ENCODE results near the gene DYNAP. TPM values are rescaled to one million over a fixed set of nuclear protein-coding genes. Genes with fewer than 3 reads are reported as not detected.

DYNAP gene
- total RNA-seq, 1 donor from 2014 or later: not detected

DNA sequence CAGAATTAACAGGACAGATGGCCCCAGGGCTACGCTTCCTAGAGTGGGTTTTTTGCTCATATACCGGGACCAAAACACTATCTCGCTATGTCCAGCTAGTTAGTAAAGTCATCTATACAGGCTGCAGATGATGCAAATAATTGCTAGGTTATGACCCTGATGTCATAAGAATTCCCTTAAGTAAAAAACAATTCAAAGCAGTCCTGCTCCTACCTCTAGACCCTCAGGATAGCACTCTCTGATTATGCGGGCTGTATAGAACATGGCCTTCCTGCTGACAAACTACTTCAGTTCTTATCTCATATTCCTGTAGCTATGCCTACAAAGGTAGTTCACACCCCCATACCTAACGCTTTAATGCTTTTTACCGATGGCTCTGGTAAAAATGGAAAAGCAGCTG is 13.2 kb downstream of the DYNAP start:
- DNase-seq (ENCODE audit: low read depth) (no peak), FAIRE-seq (no peak)
- Histone ChIP-seq H3K36me3 (ENCODE audit: control insufficient read depth, insufficient read depth, low read length) (no peaks in the 10 kb centered on the region), H3K4me3 (ENCODE audit: low read depth, low read length) (no peak overlapping the region), H3K27me3 (ENCODE audit: control insufficient read depth, insufficient read depth, low read length) (peaks cover 5% of the 10 kb centered on the region)
- TF ChIP-seq, protein P1, sequence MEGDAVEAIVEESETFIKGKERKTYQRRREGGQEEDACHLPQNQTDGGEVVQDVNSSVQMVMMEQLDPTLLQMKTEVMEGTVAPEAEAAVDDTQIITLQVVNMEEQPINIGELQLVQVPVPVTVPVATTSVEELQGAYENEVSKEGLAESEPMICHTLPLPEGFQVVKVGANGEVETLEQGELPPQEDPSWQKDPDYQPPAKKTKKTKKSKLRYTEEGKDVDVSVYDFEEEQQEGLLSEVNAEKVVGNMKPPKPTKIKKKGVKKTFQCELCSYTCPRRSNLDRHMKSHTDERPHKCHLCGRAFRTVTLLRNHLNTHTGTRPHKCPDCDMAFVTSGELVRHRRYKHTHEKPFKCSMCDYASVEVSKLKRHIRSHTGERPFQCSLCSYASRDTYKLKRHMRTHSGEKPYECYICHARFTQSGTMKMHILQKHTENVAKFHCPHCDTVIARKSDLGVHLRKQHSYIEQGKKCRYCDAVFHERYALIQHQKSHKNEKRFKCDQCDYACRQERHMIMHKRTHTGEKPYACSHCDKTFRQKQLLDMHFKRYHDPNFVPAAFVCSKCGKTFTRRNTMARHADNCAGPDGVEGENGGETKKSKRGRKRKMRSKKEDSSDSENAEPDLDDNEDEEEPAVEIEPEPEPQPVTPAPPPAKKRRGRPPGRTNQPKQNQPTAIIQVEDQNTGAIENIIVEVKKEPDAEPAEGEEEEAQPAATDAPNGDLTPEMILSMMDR (IDR thresholded peaks at IDR 0.05; ENCODE audit: insufficient read depth, low read length, severe bottlenecking): no peak

DNA sequence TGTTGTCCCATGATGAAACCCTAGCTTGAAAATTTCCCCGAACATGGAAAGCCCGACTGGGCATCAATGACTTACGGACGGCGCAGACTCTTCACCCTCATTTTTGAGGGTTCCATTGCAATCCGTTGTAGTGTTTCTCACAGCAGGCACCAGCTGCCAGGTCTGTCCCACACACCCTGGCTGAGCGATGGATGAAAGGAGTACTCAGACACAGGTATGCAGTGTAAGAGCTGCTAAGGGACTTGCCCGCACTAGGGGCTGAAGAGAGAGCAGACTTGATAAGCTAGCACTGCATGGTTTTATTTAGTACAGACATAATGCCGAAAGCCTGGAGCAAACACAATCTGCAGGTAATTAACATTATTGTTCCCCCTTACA is 15.8 kb downstream of the DYNAP start:
- H3K4me3 ChIP-seq (ENCODE audit: low read depth, low read length): no peak overlapping the region

DNA sequence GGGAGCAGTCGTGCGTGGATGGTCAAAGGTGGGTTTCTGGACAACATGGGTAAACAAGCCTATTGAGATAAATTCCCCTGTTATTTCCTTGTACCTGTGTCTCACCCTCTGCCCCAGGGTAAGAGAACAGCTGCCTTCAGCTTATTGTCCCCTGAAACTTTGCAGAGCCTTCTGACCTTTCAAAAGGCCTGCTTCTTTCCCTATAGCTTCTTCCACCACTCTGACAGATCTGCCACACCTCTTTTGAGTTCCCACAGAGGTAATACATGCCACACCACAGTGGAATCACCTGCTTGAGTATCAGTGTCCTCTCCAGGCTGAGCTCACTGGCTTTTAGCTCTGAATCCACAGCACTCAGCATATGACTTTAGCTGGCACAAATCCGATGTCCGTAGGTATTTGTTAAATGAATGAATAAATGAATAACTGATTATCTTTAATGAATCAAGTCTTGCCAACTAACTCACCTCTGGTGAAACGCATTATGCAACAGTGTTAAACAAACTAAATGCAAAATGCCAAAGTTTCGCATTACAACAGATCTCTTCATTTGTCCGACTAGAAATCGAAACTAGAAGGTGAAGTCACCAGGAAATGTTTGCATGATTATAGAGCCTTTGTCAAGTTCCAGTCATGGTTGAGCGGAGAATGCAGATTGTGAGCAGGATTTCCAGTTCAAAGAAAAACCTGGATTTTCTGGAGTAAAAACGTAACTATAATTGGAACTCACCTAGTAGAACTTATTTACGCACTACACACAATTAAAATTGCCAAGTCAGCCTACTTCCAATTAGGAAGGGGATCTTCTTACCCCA is 16.4 kb downstream of the DYNAP start:
- H3K4me3 ChIP-seq (ENCODE audit: low read depth, low read length): peak overlapping the region; percentile 17
- DNase-seq (ENCODE audit: low read depth) (peak; percentile 99), FAIRE-seq (peak; percentile 84)
- H3K36me3 ChIP-seq (ENCODE audit: control insufficient read depth, insufficient read depth, low read length): no peaks in the 10 kb centered on the region
- H3K27me3 ChIP-seq (ENCODE audit: control insufficient read depth, insufficient read depth, low read length): peaks cover 5% of the 10 kb centered on the region
- TF ChIP-seq, protein P1 (IDR thresholded peaks at IDR 0.05; ENCODE audit: insufficient read depth, low read length, severe bottlenecking): no peak

More for the DNA sequence above, 15.8 kb downstream of the DYNAP start:
- FAIRE-seq (no peak), DNase-seq (ENCODE audit: low read depth) (no peak)
- TF ChIP-seq, protein P1 (IDR thresholded peaks at IDR 0.05; ENCODE audit: insufficient read depth, low read length, severe bottlenecking): no peak
- Histone ChIP-seq H3K27me3 (ENCODE audit: control insufficient read depth, insufficient read depth, low read length) (peaks cover 5% of the 10 kb centered on the region), H3K36me3 (ENCODE audit: control insufficient read depth, insufficient read depth, low read length) (no peaks in the 10 kb centered on the region)

DNA sequence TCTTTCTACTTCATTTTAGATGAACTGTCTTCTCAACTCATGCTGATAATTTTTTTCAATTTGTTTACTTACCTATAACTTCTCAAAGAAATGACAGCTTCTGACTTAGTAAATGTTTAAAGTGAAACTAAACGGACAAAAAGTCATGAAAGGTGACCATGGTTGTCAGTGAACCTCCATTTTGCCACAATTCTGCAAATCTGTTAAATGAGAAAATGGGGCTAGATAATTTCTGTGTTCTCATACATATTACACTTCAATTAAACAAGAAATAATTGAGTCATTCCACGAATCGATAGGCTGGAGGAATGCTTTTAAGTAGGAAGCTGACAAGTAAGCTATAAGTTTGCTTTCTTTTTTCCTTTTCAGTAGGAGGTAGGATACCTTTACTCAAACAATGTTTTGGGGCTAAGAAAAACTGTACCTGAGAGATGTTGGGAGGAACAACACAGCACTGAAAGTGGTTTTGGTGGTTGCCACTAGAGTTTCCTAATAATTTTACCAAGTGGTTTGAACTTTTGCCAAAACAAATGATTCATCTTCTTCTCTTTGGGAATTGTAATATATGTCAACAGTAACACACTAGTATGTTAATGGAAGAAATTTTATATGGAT is 17.1 kb downstream of the DYNAP start:
- Histone ChIP-seq H3K27me3 (ENCODE audit: control insufficient read depth, insufficient read depth, low read length) (peaks cover 3% of the 10 kb centered on the region), H3K36me3 (ENCODE audit: control insufficient read depth, insufficient read depth, low read length) (no peaks in the 10 kb centered on the region), H3K4me3 (ENCODE audit: low read depth, low read length) (peak overlapping the region; percentile 17)
- FAIRE-seq (no peak), DNase-seq (ENCODE audit: low read depth) (peak; percentile 93)
- TF ChIP-seq, protein P1 (IDR thresholded peaks at IDR 0.05; ENCODE audit: insufficient read depth, low read length, severe bottlenecking): no peak

DNA sequence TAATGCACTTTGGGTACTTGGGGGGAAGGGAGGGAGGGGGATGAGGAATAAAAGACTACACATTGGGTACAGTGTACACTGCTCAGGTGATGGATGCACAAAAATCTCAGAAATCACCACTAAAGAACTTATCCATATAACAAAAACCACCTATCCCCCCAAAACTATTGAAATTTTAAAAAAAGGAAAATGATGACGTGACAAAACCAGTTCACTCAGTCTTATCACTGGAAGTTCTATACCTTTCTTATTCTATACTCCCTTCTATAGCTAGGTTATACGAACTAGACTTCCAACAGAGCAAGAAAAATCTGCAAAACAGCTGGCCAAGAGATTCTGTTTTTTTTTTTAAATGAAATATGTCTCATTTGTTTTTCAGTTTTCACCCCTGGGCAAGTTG is 20.8 kb downstream of the DYNAP start:
- FAIRE-seq (no peak), DNase-seq (ENCODE audit: low read depth) (no peak)
- Histone ChIP-seq H3K27me3 (ENCODE audit: control insufficient read depth, insufficient read depth, low read length) (no peaks in the 10 kb centered on the region), H3K36me3 (ENCODE audit: control insufficient read depth, insufficient read depth, low read length) (no peaks in the 10 kb centered on the region), H3K4me3 (ENCODE audit: low read depth, low read length) (no peak overlapping the region)
- TF ChIP-seq, protein P1 (IDR thresholded peaks at IDR 0.05; ENCODE audit: insufficient read depth, low read length, severe bottlenecking): no peak

All from bronchial epithelial cell (primary cell).